MCF 10A (cell line): ENCODE results near the gene RBFA. TPM values are rescaled to one million over a fixed set of nuclear protein-coding genes. Genes with fewer than 3 reads are reported as not detected.
A peak's percentile ranks its signal among the peaks of the same experiment; 100 is the strongest.

ENCODE experiments used
- BruUV-seq: library from RNA; stranded (reverse); fragments of 400-500 nt; replicated peaks from 2 replicates; lab custom pipeline; 2021; lab: Mats Ljungman, UMichigan
- CTCF ChIA-PET: fragments of 300-600 bp; sonication (Branson Sonifier 250); formaldehyde crosslinking; extraction: SDS; loops from one replicate; lab custom pipeline; 2021; ENCODE audit warnings: antibody characterized with exemption, inconsistent platforms; lab: Yijun Ruan, JAX
- POLR2A ChIA-PET: fragments of 300-600, 350-650 bp; sonication (Branson Sonifier 250); formaldehyde crosslinking; extraction: SDS; loops from one replicate; lab custom pipeline; 2020; ENCODE audit warnings: antibody characterized with exemption, inconsistent platforms; lab: Yijun Ruan, JAX
- DNase-seq: peaks from one replicate; pipeline ENCODE4 v3.0.0-alpha.2; 2018; ENCODE audit not compliant: unreplicated experiment
- H3K27ac Mint-ChIP-seq: one replicate; pipeline ENCODE4 v1.8.0; 2022; ENCODE audit warnings: mild to moderate bottlenecking, low read depth, mixed read lengths; ENCODE audit not compliant: unreplicated experiment
- H3K27me3 Mint-ChIP-seq: one replicate; pipeline ENCODE4 v1.8.0; 2022; ENCODE audit warnings: mixed read lengths; ENCODE audit not compliant: insufficient read depth, unreplicated experiment
- H3K36me3 Mint-ChIP-seq: one replicate; pipeline ENCODE4 v1.8.0; 2022; ENCODE audit warnings: mild to moderate bottlenecking, moderate library complexity, mixed read lengths; ENCODE audit not compliant: insufficient read depth, unreplicated experiment
- H3K4me1 Mint-ChIP-seq: one replicate; pipeline ENCODE4 v1.8.0; 2022; ENCODE audit warnings: mixed read lengths; ENCODE audit not compliant: insufficient read depth, unreplicated experiment
- H3K4me3 Mint-ChIP-seq: one replicate; pipeline ENCODE4 v1.8.0; 2022; ENCODE audit warnings: mild to moderate bottlenecking, moderate library complexity, mixed read lengths; ENCODE audit not compliant: unreplicated experiment
- H3K9me3 Mint-ChIP-seq: one replicate; pipeline ENCODE4 v1.8.0; 2022; ENCODE audit warnings: mixed read lengths; ENCODE audit not compliant: unreplicated experiment
- CTCF ChIP-seq: fragments of 200-600 bp; IDR thresholded peaks from one replicate; pipeline ENCODE4 v1.8.0; 2022; ENCODE audit warnings: antibody characterized with exemption, mild to moderate bottlenecking; ENCODE audit not compliant: unreplicated experiment
- intact Hi-C: fragments of 100-400 bp; cut with micrococcal nuclease; formaldehyde crosslinking; loops from 2 replicates; pipeline ENCODE4 v1.14.1; 2022
- total RNA-seq: library from RNA; stranded (reverse); gene quantifications from 2 replicates; pipeline ENCODE4 v1.2.3, GENCODE V29; 2022

RBFA gene
- total RNA-seq, 1 experiment from 2014 or later, result 47.4 TPM

- intact Hi-C loops, result loop anchor here (5.0 kb wide), 1 partner anchor 115 kb away; no protein-coding TSS in a partner anchor
- no TSS peak for BruUV-seq
- Mint-ChIP-seq H3K9me3 (no peaks in the 10 kb centered on the region), H3K36me3 (peaks cover 6% of the 10 kb centered on the region), H3K27ac (peak overlapping the region; percentile 19), H3K27me3 (no peaks in the 10 kb centered on the region), H3K4me1 (peaks cover 23% of the 10 kb centered on the region), H3K4me3 (no peak overlapping the region)
- TF ChIP-seq CTCF, result no peak
- POLR2A ChIA-PET, result no interaction called here
- DNase-seq, result no peak
- CTCF ChIA-PET, result interaction anchor here (1.2 kb wide), 1 partner anchor 12 kb away, joined by 3 read pairs; no protein-coding TSS in a partner anchor
Measured at GRCh38 chr18:80037300-80037699, 3.1 kb downstream of the RBFA start.

- intact Hi-C loops, result loop anchor here (5.0 kb wide), 1 partner anchor 114 kb away; no protein-coding TSS in a partner anchor
Measured at GRCh38 chr18:80037869-80038630, 3.8 kb downstream of the RBFA start.

GRCh38 chr18:80040515-80040914, 6.3 kb downstream of the RBFA start:
- Mint-ChIP-seq H3K27me3 (no peaks in the 10 kb centered on the region), H3K9me3 (no peaks in the 10 kb centered on the region), H3K27ac (no peak overlapping the region), H3K4me1 (peaks cover 9% of the 10 kb centered on the region), H3K4me3 (no peak overlapping the region), H3K36me3 (peaks cover 16% of the 10 kb centered on the region)
- CTCF ChIA-PET, result interaction anchor here (0.5 kb wide), 1 partner anchor 114 kb away, joined by 3 read pairs; no protein-coding TSS in a partner anchor
- no peak for DNase-seq
- POLR2A ChIA-PET, result interaction anchor here (0.6 to 1.0 kb wide), 3 partner anchors 68 to 932 kb away, joined by 3 to 4 read pairs (median 3); partner anchors contain the start of gene ADNP2
- intact Hi-C loops, result no loop called here
- BruUV-seq, result no TSS peak
- TF ChIP-seq CTCF, result no peak

More at GRCh38 chr18:80037869-80038630, 3.8 kb downstream of the RBFA start:
- Mint-ChIP-seq H3K27me3 (no peaks in the 10 kb centered on the region), H3K27ac (peak overlapping the region; percentile 42), H3K4me3 (no peak overlapping the region), H3K36me3 (peaks cover 6% of the 10 kb centered on the region), H3K9me3 (no peaks in the 10 kb centered on the region), H3K4me1 (peaks cover 19% of the 10 kb centered on the region)
- no peak for TF ChIP-seq CTCF
- DNase-seq, result no peak
- POLR2A ChIA-PET, result interaction anchor here (1.4 kb wide), 1 partner anchor 50 kb away, joined by 3 read pairs; the partner anchor contains the start of gene TXNL4A
- BruUV-seq, result no TSS peak
- CTCF ChIA-PET, result interaction anchor here (1.2 kb wide), 1 partner anchor 11 kb away, joined by 3 read pairs; no protein-coding TSS in a partner anchor

GRCh38 chr18:80041424-80041823, 7.2 kb downstream of the RBFA start:
- intact Hi-C loops, result no loop called here
- Mint-ChIP-seq H3K27ac (no peak overlapping the region), H3K27me3 (no peaks in the 10 kb centered on the region), H3K4me3 (no peak overlapping the region), H3K4me1 (no peaks in the 10 kb centered on the region), H3K9me3 (no peaks in the 10 kb centered on the region), H3K36me3 (peaks cover 23% of the 10 kb centered on the region)
- CTCF ChIA-PET, result no interaction called here
- DNase-seq, result no peak
- POLR2A ChIA-PET, result interaction anchor here (0.7 kb wide), 1 partner anchor 933 kb away, joined by 3 read pairs; no protein-coding TSS in a partner anchor
- TF ChIP-seq CTCF, result no peak
- no TSS peak for BruUV-seq
